ENCODE data around the gene PCNX3.

- TF ChIP-seq, protein P1, sequence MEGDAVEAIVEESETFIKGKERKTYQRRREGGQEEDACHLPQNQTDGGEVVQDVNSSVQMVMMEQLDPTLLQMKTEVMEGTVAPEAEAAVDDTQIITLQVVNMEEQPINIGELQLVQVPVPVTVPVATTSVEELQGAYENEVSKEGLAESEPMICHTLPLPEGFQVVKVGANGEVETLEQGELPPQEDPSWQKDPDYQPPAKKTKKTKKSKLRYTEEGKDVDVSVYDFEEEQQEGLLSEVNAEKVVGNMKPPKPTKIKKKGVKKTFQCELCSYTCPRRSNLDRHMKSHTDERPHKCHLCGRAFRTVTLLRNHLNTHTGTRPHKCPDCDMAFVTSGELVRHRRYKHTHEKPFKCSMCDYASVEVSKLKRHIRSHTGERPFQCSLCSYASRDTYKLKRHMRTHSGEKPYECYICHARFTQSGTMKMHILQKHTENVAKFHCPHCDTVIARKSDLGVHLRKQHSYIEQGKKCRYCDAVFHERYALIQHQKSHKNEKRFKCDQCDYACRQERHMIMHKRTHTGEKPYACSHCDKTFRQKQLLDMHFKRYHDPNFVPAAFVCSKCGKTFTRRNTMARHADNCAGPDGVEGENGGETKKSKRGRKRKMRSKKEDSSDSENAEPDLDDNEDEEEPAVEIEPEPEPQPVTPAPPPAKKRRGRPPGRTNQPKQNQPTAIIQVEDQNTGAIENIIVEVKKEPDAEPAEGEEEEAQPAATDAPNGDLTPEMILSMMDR (IDR thresholded peaks at IDR 0.05; ENCODE audit: borderline replicate concordance, extremely low read depth, low read length, poor library complexity, severe bottlenecking) = no peak
- TF ChIP-seq EZH2 (IDR thresholded peaks at IDR 0.05; ENCODE audit: borderline replicate concordance, low read depth, low read length, severe bottlenecking) = no peak
Observed at GRCh38 chr11:65627202-65627601, 11.6 kb downstream of the PCNX3 start.
